Hepatocyte (in vitro differentiated cells): ENCODE data around the gene PXDC1.

Source experiments
- EZH2 ChIP-seq: fragments of 200-600 bp; sonication (generic); IDR thresholded peaks from 2 replicates; pipeline ENCODE4 v1.6.1; 2016; ENCODE audit warnings: antibody characterized with exemption, mild to moderate bottlenecking, borderline replicate concordance
- EZH2phosphoT487 ChIP-seq: fragments of 200-600 bp; sonication (generic); IDR thresholded peaks from one replicate; pipeline ENCODE4 v1.6.1; 2018; ENCODE audit warnings: antibody characterized with exemption, mild to moderate bottlenecking, low read depth, moderate library complexity; ENCODE audit not compliant: unreplicated experiment, severe bottlenecking
- TF ChIP-seq, protein P1 (sequence below): fragments of 200-600 bp; sonication (generic); IDR thresholded peaks from 2 replicates; pipeline ENCODE4 v1.5.1; 2016; ENCODE audit warnings: antibody characterized with exemption, mild to moderate bottlenecking; ENCODE audit not compliant: poor library complexity

DNA sequence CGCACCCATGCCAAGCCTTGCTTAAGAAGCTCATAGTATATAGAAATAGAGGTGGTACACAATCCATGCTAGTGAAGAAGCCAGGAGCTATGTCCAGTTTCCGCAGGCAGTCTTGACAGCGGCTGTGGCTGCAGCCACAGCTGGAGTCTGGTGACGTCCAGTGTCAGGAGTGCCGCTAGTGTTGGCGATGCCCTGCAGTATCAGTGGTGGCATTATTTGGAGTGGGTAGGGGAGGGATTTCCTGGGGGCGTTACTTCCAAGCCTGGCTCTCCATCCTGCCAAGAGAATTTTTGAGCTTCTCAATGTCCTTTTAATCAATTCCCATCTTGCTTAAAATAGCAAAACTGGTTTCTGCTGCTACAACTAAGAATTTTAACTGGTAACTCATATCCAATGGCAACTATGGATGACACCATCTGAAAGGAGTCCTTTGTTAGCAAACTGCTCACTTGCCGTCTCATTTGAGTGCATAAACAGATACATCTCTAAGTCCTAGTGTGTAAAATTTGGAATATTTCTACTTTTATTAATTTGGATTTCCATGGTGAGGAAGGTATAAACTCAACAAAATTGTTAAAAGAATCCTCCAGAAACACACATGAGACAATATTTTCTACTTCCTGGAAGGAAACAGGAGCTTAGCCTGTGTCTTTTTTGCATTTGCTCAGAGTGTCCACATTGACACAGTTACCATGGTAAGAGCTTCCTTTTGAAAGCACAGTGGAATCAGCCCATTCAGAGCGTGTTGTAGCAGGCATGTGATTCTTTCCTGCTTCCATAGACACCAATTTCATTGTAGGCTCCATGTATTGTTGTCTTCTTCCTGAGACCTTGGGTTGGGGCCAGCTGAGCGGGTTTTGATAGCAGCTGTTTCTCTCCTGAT, 44.6 kb upstream of the PXDC1 start:
- TF ChIP-seq, protein P1, sequence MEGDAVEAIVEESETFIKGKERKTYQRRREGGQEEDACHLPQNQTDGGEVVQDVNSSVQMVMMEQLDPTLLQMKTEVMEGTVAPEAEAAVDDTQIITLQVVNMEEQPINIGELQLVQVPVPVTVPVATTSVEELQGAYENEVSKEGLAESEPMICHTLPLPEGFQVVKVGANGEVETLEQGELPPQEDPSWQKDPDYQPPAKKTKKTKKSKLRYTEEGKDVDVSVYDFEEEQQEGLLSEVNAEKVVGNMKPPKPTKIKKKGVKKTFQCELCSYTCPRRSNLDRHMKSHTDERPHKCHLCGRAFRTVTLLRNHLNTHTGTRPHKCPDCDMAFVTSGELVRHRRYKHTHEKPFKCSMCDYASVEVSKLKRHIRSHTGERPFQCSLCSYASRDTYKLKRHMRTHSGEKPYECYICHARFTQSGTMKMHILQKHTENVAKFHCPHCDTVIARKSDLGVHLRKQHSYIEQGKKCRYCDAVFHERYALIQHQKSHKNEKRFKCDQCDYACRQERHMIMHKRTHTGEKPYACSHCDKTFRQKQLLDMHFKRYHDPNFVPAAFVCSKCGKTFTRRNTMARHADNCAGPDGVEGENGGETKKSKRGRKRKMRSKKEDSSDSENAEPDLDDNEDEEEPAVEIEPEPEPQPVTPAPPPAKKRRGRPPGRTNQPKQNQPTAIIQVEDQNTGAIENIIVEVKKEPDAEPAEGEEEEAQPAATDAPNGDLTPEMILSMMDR = no peak
- no peak for TF ChIP-seq EZH2
- no peak for TF ChIP-seq EZH2phosphoT487
